Stimulated activated CD4-positive, alpha-beta T cell treated with anti-CD3 and anti-CD28 coated beads, Interleukin-1b, Interleukin-23, amount 100 ng/mL, for 1 hour (primary cell): ENCODE results near the gene SRGAP1.
"Not testable (repeated sequence)": the region's sequence is repeated elsewhere in the genome, so short reads cannot be mapped to it uniquely, and the experiment has no call there.

Experiments used
- DNase-seq, 2 donors: peaks; one replicate each; pipeline ENCODE4 v3.0.0-alpha.2; 2020; ENCODE audit warnings: low read depth in 2 of 2

The SRGAP1 gene

GRCh38 chr12:64007853-64008252 lies 163.4 kb downstream of the SRGAP1 start:
- DNase-seq, result no peak

- DNase-seq, result no peak
Observed at GRCh38 chr12:64008596-64008995, 164.1 kb downstream of the SRGAP1 start.

- DNase-seq, result no peak
Observed at GRCh38 chr12:64009321-64010068, 165.0 kb downstream of the SRGAP1 start.

- DNase-seq, result no peak
Observed at GRCh38 chr12:64010069-64010686, 165.7 kb downstream of the SRGAP1 start.

- no peak for DNase-seq
Observed at GRCh38 chr12:64016521-64016920, 172.0 kb downstream of the SRGAP1 start.

GRCh38 chr12:64018116-64018515 lies 173.6 kb downstream of the SRGAP1 start:
- not testable (repeated sequence) for DNase-seq

GRCh38 chr12:64018524-64018923 lies 174.0 kb downstream of the SRGAP1 start:
- DNase-seq, result no peak

GRCh38 chr12:64019101-64019500 lies 174.6 kb downstream of the SRGAP1 start:
- DNase-seq, result no peak

- no peak for DNase-seq
Observed at GRCh38 chr12:64019654-64020053, 175.2 kb downstream of the SRGAP1 start.

- no peak for DNase-seq
Observed at GRCh38 chr12:64025174-64025958, 180.9 kb downstream of the SRGAP1 start.

GRCh38 chr12:64027311-64027710 lies 182.8 kb downstream of the SRGAP1 start:
- no peak for DNase-seq

GRCh38 chr12:64028541-64028940 lies 184.0 kb downstream of the SRGAP1 start:
- no peak for DNase-seq

GRCh38 chr12:64029013-64029857 lies 184.7 kb downstream of the SRGAP1 start:
- DNase-seq, result no peak

- DNase-seq, result no peak
Observed at GRCh38 chr12:64030155-64030554, 185.7 kb downstream of the SRGAP1 start.

GRCh38 chr12:64034056-64034455 lies 189.6 kb downstream of the SRGAP1 start:
- DNase-seq, result not testable (repeated sequence)

- DNase-seq, result no peak
Observed at GRCh38 chr12:64034901-64035576, 190.5 kb downstream of the SRGAP1 start.

- DNase-seq, result no peak
Observed at GRCh38 chr12:64036414-64036813, 191.9 kb downstream of the SRGAP1 start.

GRCh38 chr12:64039281-64039871 lies 194.9 kb downstream of the SRGAP1 start:
- DNase-seq, result no peak

GRCh38 chr12:64042911-64043310 lies 198.4 kb downstream of the SRGAP1 start:
- no peak for DNase-seq

GRCh38 chr12:64044191-64044590 lies 199.7 kb downstream of the SRGAP1 start:
- DNase-seq, result no peak

GRCh38 chr12:64051057-64051456 lies 206.6 kb downstream of the SRGAP1 start:
- no peak for DNase-seq
